NCI-H2196 (cell line): ENCODE data around the gene IFIT1B.
"Not testable (repeated sequence)": the region's sequence is repeated elsewhere in the genome, so short reads cannot be mapped to it uniquely, and the experiment has no call there.

ENCODE experiments used
- DNase-seq: peaks from one replicate; lab custom pipeline; 2025; ENCODE audit not compliant: unreplicated experiment; lab: John Stamatoyannopoulos, UW

The IFIT1B gene

GRCh38 chr10:89379103-89379502, 1.2 kb downstream of the IFIT1B start:
- DNase-seq, result no peak

GRCh38 chr10:89382757-89383156, 4.9 kb downstream of the IFIT1B start:
- no peak for DNase-seq

GRCh38 chr10:89384474-89385340, 6.9 kb downstream of the IFIT1B start:
- DNase-seq, result no peak

- no peak for DNase-seq
Observed at GRCh38 chr10:89388806-89389205, 10.9 kb downstream of the IFIT1B start.

- DNase-seq, result peak; percentile 5
Observed at GRCh38 chr10:89389254-89389653, 11.4 kb downstream of the IFIT1B start.

- no peak for DNase-seq
Observed at GRCh38 chr10:89390476-89391225, 12.8 kb downstream of the IFIT1B start.

GRCh38 chr10:89391226-89391576, 13.3 kb downstream of the IFIT1B start:
- DNase-seq, result not testable (repeated sequence)

- no peak for DNase-seq
Observed at GRCh38 chr10:89391907-89392756, 14.3 kb downstream of the IFIT1B start, which contains the start of gene IFIT1. Gene IFIT1, plus strand, starts transcription at chr10:89392623. Its CDS starts 90 bp downstream, at chr10:89392713.

GRCh38 chr10:89392974-89393373, 15.1 kb downstream of the IFIT1B start:
- no peak for DNase-seq

GRCh38 chr10:89393898-89394297, 16.0 kb downstream of the IFIT1B start:
- DNase-seq, result no peak

GRCh38 chr10:89395141-89395540, 17.3 kb downstream of the IFIT1B start:
- DNase-seq, result no peak

- no peak for DNase-seq
Observed at GRCh38 chr10:89398003-89398749, 20.3 kb downstream of the IFIT1B start.

GRCh38 chr10:89399956-89400355, 22.1 kb downstream of the IFIT1B start:
- no peak for DNase-seq

- no peak for DNase-seq
Observed at GRCh38 chr10:89403043-89403442, 25.2 kb downstream of the IFIT1B start.

GRCh38 chr10:89404104-89405047, 26.5 kb downstream of the IFIT1B start:
- DNase-seq, result no peak

GRCh38 chr10:89406178-89406577, 28.3 kb downstream of the IFIT1B start:
- DNase-seq, result not testable (repeated sequence)

- DNase-seq, result not testable (repeated sequence)
Observed at GRCh38 chr10:89407792-89408191, 29.9 kb downstream of the IFIT1B start.

- not testable (repeated sequence) for DNase-seq
Observed at GRCh38 chr10:89409282-89409681, 31.4 kb downstream of the IFIT1B start.

GRCh38 chr10:89410551-89410950, 32.7 kb downstream of the IFIT1B start:
- DNase-seq, result not testable (repeated sequence)
